ENCODE results near the gene ADD3. TPM values are rescaled to one million over a fixed set of nuclear protein-coding genes. Genes with fewer than 3 reads are reported as not detected.

ADD3 gene
- polyA plus RNA-seq, 1 donor (not counting 4 experiments of a cell fraction or from before 2014, with no cell fraction given), result 61.7 TPM

DNA sequence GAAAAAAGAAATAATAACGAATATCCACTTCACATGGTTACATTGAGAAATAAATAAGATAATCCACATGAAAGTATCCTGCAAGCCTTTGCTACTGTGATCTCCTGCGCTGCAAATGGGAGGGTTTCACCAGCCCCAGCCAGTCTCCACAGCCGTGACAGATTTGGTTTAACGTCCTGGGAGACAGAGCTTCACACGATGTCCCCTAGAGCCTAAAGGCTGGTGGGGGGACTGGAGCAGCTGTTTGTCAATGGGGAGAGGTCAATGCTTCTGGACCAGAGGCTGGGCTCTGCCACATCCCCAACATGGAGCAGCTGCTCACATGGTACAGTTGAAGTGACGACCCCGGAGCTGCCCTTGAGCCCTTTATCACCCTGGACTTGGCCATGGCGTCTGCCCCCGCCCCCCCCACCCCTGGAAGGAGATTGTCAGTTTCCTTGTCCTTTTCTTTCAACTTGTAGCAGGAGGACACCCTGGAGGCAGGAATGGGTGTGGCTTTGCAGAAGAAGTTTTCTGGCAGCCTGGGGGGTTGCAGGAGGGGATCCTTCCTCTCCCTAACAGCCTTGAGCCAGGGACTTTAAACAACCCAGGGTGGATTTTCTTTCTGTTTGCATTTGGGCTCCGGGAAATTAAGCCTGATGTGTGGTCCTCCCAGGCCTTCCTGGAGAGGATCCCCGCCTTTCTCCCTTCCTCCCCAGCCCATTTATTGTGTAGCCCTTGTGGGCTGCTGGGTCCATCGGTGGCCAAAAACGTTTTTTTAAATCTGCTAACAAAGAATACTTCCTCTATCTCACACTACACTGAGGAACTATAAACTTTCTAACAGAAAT is 162.6 kb downstream of the ADD3 start:
- H4K20me1 ChIP-seq (ENCODE audit: control insufficient read depth, extremely low read depth, insufficient read depth, low read length), result no peaks in the 10 kb centered on the region
- TF ChIP-seq, protein P1, sequence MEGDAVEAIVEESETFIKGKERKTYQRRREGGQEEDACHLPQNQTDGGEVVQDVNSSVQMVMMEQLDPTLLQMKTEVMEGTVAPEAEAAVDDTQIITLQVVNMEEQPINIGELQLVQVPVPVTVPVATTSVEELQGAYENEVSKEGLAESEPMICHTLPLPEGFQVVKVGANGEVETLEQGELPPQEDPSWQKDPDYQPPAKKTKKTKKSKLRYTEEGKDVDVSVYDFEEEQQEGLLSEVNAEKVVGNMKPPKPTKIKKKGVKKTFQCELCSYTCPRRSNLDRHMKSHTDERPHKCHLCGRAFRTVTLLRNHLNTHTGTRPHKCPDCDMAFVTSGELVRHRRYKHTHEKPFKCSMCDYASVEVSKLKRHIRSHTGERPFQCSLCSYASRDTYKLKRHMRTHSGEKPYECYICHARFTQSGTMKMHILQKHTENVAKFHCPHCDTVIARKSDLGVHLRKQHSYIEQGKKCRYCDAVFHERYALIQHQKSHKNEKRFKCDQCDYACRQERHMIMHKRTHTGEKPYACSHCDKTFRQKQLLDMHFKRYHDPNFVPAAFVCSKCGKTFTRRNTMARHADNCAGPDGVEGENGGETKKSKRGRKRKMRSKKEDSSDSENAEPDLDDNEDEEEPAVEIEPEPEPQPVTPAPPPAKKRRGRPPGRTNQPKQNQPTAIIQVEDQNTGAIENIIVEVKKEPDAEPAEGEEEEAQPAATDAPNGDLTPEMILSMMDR (optimal IDR thresholded peaks at IDR 0.05 in 1 of 3, IDR thresholded peaks at IDR 0.05 in 1 of 3, conservative IDR thresholded peaks at IDR 0.05 in 1 of 3; ENCODE audit: extremely low read depth in 1 of 3, insufficient read depth in 2 of 3, low read length in 3 of 3), result peak in 1 of 3 experiments; percentile 8
- TF ChIP-seq EZH2 (IDR thresholded peaks at IDR 0.05; ENCODE audit: low read length), result no peak
- H3K79me2 ChIP-seq (ENCODE audit: control insufficient read depth, insufficient read depth, low read length), result no peaks in the 10 kb centered on the region
- no peaks in the 10 kb centered on the region for H3K9me1 ChIP-seq (ENCODE audit: control insufficient read depth, extremely low read depth, insufficient read depth, low read length)
- dilution Hi-C loops (cut with MboI; ENCODE audit: extremely low pct_ligation_motif_present, low sequenced_read_pairs), result no loop called here
- DNase-seq (ENCODE audit: low read depth, low spot score), result no peak
- no peak overlapping the region for H3K9ac ChIP-seq (ENCODE audit: control insufficient read depth, extremely low read depth, insufficient read depth, low read length)
- H3K27me3 ChIP-seq (ENCODE audit: control insufficient read depth, extremely low read depth, insufficient read depth, low read length), result peaks cover 19% of the 10 kb centered on the region
- no peak for FAIRE-seq
- H2AFZ ChIP-seq (ENCODE audit: control insufficient read depth, low read length), result no peak overlapping the region
- H3K27ac ChIP-seq (ENCODE audit: control insufficient read depth, insufficient read depth, low read length), result no peak overlapping the region
- no peaks in the 10 kb centered on the region for H3K9me3 ChIP-seq (ENCODE audit: control insufficient read depth, low read depth, low read length)
- peaks cover 9% of the 10 kb centered on the region for H3K4me1 ChIP-seq (ENCODE audit: control insufficient read depth, extremely low read depth, insufficient read depth, low read length)
- no peak overlapping the region for H3K4me2 ChIP-seq (ENCODE audit: control insufficient read depth, extremely low read depth, insufficient read depth, low read depth, low read length)
- H3K4me3 ChIP-seq (ENCODE audit: control insufficient read depth in 2 of 3, extremely low read depth in 1 of 3, insufficient read depth in 2 of 3, low read depth in 1 of 3, low read length in 3 of 3), result no peak overlapping the region
- no peaks in the 10 kb centered on the region for H3K36me3 ChIP-seq (ENCODE audit: control insufficient read depth in 2 of 2, extremely low read depth in 1 of 2, insufficient read depth in 2 of 2, low read length in 2 of 2)

DNA sequence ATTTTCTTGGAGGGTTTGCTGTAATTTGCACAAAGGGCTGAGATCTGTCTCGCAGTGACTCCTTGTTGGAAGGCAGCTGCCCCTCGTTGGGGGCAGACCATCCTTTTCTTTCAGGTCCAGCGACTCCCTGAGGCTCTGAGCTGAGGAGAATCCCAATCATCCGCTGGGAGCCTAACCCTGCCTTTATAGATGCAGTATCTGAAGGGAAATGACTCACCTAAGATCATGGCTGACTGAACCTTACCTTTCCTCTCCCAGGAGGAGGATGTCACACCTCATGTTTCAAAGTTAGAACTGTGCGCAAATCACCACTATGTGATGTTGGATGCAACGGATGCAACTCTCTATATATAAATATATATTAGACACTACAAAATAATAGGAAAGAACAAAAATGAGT is 163.2 kb downstream of the ADD3 start:
- DNase-seq (ENCODE audit: low read depth, low spot score) (no peak), FAIRE-seq (peak; percentile 56)
- dilution Hi-C loops (cut with MboI; ENCODE audit: extremely low pct_ligation_motif_present, low sequenced_read_pairs), result no loop called here
- no peak overlapping the region for H3K9ac ChIP-seq (ENCODE audit: control insufficient read depth, extremely low read depth, insufficient read depth, low read length)
- H3K4me2 ChIP-seq (ENCODE audit: control insufficient read depth, extremely low read depth, insufficient read depth, low read depth, low read length), result no peak overlapping the region
- no peaks in the 10 kb centered on the region for H3K36me3 ChIP-seq (ENCODE audit: control insufficient read depth in 2 of 2, extremely low read depth in 1 of 2, insufficient read depth in 2 of 2, low read length in 2 of 2)
- no peaks in the 10 kb centered on the region for H3K79me2 ChIP-seq (ENCODE audit: control insufficient read depth, insufficient read depth, low read length)
- no peaks in the 10 kb centered on the region for H3K9me3 ChIP-seq (ENCODE audit: control insufficient read depth, low read depth, low read length)
- H3K27ac ChIP-seq (ENCODE audit: control insufficient read depth, insufficient read depth, low read length), result no peak overlapping the region
- TF ChIP-seq, protein P1 (optimal IDR thresholded peaks at IDR 0.05 in 1 of 3, IDR thresholded peaks at IDR 0.05 in 1 of 3, conservative IDR thresholded peaks at IDR 0.05 in 1 of 3; ENCODE audit: extremely low read depth in 1 of 3, insufficient read depth in 2 of 3, low read length in 3 of 3), result no peak
- H4K20me1 ChIP-seq (ENCODE audit: control insufficient read depth, extremely low read depth, insufficient read depth, low read length), result no peaks in the 10 kb centered on the region
- H3K4me1 ChIP-seq (ENCODE audit: control insufficient read depth, extremely low read depth, insufficient read depth, low read length), result peaks cover 14% of the 10 kb centered on the region
- no peaks in the 10 kb centered on the region for H3K9me1 ChIP-seq (ENCODE audit: control insufficient read depth, extremely low read depth, insufficient read depth, low read length)
- H2AFZ ChIP-seq (ENCODE audit: control insufficient read depth, low read length), result no peak overlapping the region
- no peak overlapping the region for H3K4me3 ChIP-seq (ENCODE audit: control insufficient read depth in 2 of 3, extremely low read depth in 1 of 3, insufficient read depth in 2 of 3, low read depth in 1 of 3, low read length in 3 of 3)
- H3K27me3 ChIP-seq (ENCODE audit: control insufficient read depth, extremely low read depth, insufficient read depth, low read length), result peaks cover 19% of the 10 kb centered on the region

Data from keratinocyte (primary cell).